Omental fat pad (tissue), 4 donors: Measurements from ENCODE around the gene BAG2. TPM values are rescaled to one million over a fixed set of nuclear protein-coding genes. Genes with fewer than 3 reads are reported as not detected.

Experiments
- ATAC-seq: fragments of 150-250 bp; one replicate; pipeline ENCODE4 v1.9.1; 2016; ENCODE audit warnings: mild to moderate bottlenecking, moderate library complexity; ENCODE audit not compliant: low FRiP score
- DNase-seq: peaks from one replicate; pipeline ENCODE4 v3.0.0-alpha.2; 2019; ENCODE audit warnings: low spot score
- total RNA-seq, 4 donors: library from RNA; depleted of rRNA; stranded (reverse); fragments of >200 nt; gene quantifications; one replicate each; pipeline ENCODE4 v1.1.0, GENCODE V29; 2016
- TF ChIP-seq, protein P1 (sequence below), 3 donors: fragments of 450-650 bp; IDR thresholded peaks; one replicate each; pipeline ENCODE4 v1.5.1; 2016 to 2017; ENCODE audit warnings: antibody characterized with exemption in 3 of 3, mild to moderate bottlenecking in 3 of 3, moderate library complexity in 2 of 3

BAG2 gene
- total RNA-seq, 4 donors from 2014 or later, result 3.0 to 6.6 (median 4.6) TPM

DNA sequence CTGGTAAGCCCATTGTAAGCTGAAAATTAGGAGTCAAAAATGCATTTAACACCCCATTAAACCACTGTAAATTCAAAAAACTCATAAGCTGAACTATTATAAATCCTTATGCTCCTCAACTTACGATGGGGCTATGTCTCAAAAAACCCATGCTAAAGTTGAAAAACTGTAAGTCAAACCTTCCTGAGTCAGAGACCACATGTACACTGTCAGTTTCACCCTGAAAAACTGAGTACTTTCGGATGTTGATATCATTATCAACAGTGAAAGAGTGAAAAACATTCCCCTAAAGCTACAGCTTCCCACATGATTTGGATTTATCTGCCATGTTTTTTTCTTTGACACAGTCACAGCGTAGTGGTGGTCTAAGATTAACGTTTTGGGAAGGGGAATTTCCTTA lies 35.7 kb downstream of the BAG2 start:
- ATAC-seq, result no peak
- TF ChIP-seq, protein P1, sequence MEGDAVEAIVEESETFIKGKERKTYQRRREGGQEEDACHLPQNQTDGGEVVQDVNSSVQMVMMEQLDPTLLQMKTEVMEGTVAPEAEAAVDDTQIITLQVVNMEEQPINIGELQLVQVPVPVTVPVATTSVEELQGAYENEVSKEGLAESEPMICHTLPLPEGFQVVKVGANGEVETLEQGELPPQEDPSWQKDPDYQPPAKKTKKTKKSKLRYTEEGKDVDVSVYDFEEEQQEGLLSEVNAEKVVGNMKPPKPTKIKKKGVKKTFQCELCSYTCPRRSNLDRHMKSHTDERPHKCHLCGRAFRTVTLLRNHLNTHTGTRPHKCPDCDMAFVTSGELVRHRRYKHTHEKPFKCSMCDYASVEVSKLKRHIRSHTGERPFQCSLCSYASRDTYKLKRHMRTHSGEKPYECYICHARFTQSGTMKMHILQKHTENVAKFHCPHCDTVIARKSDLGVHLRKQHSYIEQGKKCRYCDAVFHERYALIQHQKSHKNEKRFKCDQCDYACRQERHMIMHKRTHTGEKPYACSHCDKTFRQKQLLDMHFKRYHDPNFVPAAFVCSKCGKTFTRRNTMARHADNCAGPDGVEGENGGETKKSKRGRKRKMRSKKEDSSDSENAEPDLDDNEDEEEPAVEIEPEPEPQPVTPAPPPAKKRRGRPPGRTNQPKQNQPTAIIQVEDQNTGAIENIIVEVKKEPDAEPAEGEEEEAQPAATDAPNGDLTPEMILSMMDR (IDR thresholded peaks at IDR 0.05), result no peak
- no peak for DNase-seq

DNA sequence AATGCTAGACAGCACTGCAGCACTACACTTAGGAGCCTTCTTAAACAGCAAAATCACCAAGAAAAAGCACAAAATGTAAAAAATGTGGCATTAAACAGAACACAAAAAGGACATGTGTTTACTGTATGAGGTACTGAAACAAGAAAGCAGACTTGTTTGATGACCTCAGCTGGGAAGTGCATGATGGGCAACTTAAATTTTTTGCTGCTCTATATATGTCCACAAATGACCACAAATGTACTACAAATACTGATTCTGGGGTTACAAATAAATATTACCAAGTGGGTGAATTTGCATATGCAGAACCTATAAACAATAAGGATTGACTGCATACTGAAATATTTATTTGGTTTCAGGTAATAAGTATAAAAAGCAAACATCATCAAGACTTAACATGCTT lies 36.9 kb downstream of the BAG2 start:
- TF ChIP-seq, protein P1 (IDR thresholded peaks at IDR 0.05), result no peak
- DNase-seq (no peak), ATAC-seq (no peak)

GRCh38 chr6:57210060-57210459 lies 37.9 kb downstream of the BAG2 start:
- ATAC-seq, result no peak
- no peak for DNase-seq
- TF ChIP-seq, protein P1 (IDR thresholded peaks at IDR 0.05), result no peak

- no peak for DNase-seq
- TF ChIP-seq, protein P1 (IDR thresholded peaks at IDR 0.05), result no peak
- no peak for ATAC-seq
These were observed 43.1 kb downstream of the BAG2 start for GRCh38 chr6:57215260-57215659.

GRCh38 chr6:57216235-57217101 lies 44.3 kb downstream of the BAG2 start:
- no peak for ATAC-seq

GRCh38 chr6:57217270-57217669 lies 45.1 kb downstream of the BAG2 start:
- TF ChIP-seq, protein P1 (IDR thresholded peaks at IDR 0.05), result no peak

More at GRCh38 chr6:57216235-57217101, 44.3 kb downstream of the BAG2 start:
- no peak for DNase-seq
- TF ChIP-seq, protein P1 (IDR thresholded peaks at IDR 0.05), result no peak

More at GRCh38 chr6:57217270-57217669, 45.1 kb downstream of the BAG2 start:
- ATAC-seq (no peak), DNase-seq (no peak)
